Stimulated activated CD8-positive, alpha-beta memory T cell treated with anti-CD3 and anti-CD28 coated beads, Interleukin-2, amount 100 ng/mL, for 1 hour (primary cell): ENCODE data around the gene RRAD.
"Not testable (repeated sequence)": the region's sequence is repeated elsewhere in the genome, so short reads cannot be mapped to it uniquely, and the experiment has no call there.

Source experiments
- DNase-seq, 2 donors: peaks; one replicate each; pipeline ENCODE4 v3.0.0-alpha.2; 2020; ENCODE audit warnings: low read depth in 2 of 2

Gene RRAD, protein sequence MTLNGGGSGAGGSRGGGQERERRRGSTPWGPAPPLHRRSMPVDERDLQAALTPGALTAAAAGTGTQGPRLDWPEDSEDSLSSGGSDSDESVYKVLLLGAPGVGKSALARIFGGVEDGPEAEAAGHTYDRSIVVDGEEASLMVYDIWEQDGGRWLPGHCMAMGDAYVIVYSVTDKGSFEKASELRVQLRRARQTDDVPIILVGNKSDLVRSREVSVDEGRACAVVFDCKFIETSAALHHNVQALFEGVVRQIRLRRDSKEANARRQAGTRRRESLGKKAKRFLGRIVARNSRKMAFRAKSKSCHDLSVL

DNA sequence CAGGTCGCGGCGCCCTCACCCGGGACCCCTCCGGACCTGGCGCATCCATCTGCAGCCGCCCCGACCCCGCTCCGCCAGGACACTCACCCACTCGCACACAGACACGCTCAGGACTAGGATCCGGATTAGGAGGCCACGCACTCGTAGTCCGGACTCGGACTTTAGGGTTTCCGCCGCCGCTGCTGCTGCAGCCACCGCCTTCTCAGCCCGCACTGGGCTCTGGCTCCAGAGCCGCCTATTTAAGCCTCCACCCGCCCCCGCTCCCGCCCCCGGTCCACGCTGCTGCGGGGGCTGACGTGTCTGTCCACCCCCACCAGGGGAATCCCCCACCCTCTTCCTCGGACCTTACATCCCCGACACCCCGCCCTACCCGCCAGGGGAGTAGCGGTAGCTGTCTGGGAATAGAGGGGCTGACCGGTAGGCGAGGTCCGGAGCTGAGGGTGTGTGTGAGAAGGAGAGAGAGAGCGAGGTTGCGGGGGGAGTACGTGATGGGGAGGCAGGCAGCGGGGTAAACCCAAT is at the start of gene RRAD:
TSS of gene RRAD (minus strand) at position 214 of the 519 bp plus-strand sequence. CDS start 356 bp downstream, outside the sequence.
- DNase-seq, result no peak

DNA sequence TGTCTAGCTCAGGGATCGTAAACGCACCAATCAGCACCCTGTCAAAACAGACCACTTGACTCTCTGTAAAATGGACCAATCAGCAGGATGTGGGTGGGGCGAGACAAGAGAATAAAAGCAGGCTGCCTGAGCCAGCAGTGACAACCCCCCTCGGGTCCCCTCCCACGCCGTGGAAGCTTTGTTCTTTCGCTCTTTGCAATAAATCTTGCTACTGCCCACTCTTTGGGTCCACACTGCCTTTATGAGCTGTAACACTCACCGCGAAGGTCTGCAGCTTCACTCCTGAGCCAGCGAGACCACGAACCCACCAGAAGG is 49.6 kb upstream of the RRAD start:
- not testable (repeated sequence) for DNase-seq

DNA sequence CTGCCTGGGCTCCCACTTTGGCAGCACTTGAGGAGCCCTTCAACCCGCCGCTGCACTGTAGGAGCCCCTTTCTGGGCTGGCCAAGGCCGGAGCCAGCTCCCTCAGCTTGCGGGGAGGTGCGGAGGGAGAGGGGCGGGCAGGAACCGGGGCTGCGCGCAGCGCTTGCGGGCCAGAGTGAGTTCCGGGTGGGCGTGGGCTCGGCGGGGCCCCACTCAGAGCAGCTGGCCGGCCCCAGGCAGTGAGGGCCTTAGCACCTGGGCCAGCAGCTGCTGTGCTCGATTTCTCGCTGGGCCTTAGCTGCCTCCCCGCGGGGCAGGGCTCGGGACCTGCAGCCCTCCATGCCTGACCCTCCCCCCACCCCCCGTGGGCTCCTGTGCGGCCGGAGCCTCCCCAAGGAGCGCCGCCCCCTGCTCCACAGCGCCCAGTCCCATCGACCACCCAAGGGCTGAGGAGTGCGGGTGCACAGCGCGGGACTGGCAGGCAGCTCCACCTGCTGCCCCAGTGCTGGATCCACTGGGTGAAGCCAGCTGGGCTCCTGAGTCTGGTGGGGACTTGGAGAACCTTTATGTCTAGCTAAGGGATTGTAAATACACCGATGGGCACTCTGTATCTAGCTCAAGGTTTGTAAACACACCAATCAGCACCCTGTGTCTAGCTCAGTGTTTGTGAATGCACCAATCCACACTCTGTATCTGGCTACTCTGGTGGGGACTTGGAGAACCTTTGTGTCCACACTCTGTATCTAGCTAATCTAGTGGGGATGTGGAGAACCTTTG is 49.0 kb upstream of the RRAD start:
- DNase-seq, result not testable (repeated sequence)

DNA sequence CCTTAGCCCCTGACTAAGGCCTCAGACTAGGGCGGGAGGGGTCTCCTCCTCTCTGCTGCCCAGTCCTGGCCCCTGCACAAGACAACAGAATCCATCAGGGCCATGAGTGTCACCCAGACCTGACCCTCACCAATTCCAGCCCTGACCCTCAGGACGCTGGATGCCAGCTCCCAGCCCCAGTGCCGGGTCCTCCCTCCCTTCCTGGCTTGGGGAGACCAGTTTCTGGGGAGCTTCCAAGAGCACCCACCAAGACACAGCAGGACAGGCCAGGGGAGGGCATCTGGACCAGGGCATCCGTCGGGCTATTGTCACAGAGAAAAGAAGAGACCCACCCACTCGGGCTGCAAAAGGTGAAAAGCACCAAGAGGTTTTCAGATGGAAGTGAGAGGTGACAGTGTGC is 48.4 kb upstream of the RRAD start:
- no peak for DNase-seq

DNA sequence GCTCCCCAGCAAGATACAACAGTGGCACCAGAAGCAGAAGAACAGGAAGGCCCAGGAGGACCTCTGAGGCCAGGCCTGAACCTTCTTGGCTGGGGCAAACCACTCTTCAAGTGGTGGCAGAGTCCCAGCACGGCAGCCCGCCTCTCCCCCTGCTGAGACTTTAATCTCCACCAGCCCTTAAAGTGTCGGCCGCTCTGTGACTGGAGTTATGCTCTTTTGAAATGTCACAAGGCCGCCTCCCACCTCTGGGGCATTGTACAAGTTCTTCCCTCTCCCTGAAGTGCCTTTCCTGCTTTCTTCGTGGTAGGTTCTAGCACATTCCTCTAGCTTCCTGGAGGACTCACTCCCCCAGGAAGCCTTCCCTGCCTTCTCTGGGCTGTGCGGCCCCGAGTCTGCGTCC is 47.6 kb upstream of the RRAD start:
- no peak for DNase-seq

DNA sequence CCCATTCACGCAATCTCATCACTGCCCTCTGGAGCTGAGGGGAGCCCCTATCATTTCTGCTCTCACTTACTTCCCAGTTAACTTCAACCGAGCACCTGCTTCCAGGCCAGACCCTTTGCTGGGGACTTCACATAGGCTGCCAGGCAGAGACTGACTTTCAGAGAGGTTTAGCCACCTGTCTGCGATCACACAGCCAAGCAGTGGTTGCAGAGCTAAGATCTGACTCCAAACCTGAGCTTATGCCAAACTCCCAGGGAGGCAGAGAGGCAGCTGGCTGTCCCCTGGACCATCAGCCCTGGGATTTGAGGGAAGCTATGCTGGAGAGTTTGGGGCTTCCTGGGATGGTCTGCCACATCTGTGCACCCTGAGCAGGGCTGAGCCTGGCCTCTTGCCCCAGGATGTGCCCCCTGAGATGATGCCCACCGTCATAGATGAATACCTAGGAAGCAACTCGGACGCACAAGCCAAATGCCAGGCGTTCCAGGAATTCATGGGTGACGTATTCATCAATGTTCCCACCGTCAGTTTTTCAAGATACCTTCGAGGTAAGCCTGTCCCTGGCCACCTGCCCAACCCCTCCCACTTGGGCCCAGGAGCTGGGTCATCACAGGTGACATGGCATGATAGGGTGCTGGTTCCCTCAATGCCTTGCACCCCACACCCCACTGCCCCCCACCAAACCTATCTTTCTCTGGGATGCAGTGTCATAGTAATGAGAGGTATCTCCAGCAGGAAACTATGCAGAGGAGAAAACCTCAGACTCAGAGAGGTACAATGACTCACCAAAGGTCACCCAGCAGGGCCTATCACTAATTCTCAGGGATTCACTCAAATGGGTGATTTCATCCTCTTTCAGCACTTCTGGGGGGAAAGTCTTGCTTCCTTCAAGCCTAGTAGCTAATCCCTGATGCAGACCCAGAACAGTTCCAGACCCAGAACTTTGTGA is 45.7 kb upstream of the RRAD start:
- no peak for DNase-seq

DNA sequence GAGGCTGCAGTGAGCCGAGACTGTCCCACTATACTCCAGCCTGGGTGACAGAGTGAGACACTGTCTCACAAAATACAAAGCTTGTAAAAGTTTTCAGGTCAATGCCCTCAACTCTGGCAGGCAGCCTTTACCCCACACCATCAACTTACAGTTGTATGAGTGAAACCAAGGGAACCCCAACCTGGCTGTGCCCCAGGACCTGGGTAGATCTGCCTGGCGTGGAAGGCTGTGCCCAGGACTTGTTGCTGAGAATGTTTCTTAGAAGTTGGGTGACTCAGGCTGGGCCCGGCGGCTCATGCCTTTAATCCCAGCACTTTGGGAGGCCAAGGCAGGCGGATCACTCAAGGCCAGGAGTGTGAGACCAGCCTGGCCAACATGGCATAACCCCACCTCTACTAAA is 43.5 kb upstream of the RRAD start:
- DNase-seq, result no peak

DNA sequence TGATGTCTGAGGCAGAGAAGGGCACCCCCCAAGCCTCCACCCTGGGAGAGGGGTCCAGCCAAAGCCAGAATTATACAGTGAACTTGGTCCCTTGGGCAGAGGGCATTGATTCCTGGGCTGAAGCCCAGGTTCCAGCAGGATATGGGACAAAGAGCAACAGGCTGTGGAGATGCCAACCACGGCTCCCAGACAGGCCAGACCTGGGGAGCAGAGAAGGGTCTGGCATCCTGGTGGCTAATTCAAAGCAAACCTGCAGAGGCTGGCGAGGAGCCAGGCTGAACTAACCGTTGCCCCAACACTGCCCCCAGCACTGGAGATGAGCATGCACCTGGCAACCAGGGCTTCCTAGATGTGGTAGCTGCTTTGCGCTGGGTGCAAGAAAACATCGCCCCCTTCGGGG is 38.7 kb upstream of the RRAD start:
- no peak for DNase-seq

DNA sequence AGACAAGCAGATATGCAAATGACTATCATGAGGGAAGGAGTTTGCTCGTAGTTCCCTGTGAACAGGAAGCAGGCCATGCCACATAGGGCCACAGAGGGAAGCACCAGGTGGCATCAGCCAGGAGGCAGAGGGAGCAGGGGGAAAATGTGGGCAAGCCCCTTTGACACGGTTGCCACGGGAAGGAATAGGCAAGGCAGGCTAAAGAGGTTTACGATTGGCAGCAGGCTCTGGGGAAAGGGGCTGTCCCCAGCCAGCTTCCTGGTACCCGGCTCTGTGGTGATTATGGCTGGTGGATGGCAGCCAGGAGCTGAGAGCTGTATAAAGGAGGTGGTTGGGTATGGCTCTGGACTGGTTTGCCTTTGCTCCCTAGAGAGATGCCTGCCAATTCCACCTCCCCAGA is 36.6 kb upstream of the RRAD start:
- DNase-seq, result no peak

DNA sequence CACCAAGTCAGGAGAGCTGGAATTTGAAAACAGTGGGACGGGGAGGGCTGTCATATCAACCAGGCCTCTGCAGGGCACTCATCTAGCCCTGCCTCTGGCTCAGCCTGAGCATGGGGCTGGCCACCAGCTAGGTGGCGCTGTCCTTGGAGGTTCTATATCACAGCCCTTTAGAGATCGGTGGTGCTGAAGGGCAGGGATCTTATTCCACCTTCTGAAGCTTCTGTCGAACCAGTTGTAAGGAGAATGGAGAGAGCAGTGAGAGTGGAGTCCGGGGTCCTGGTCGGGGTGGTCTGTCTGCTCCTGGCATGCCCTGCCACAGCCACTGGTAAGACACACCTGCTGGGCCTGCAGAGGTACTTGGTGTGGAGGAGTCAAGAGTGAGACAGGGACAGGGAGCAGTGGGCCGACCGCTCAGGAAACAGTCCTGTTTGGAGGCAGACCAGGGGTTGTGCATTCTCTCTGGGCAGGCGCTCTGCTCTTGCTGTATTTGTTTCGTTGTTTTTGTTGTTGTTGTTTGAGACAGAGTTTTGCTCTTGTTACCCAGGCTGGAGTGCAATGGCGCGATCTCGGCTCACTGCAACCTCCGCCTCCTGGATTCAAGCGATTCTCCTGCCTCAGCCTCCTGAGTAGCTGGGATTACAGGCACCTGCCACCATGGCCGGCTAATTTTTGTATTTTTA is 35.9 kb upstream of the RRAD start, which contains the start of gene CES3:
TSS of gene CES3 (plus strand) at position 202 of the 680 bp plus-strand sequence. CDS start at position 244, 42 bp downstream.
- DNase-seq, result peak in 1 of 2 donors; percentile 23

DNA sequence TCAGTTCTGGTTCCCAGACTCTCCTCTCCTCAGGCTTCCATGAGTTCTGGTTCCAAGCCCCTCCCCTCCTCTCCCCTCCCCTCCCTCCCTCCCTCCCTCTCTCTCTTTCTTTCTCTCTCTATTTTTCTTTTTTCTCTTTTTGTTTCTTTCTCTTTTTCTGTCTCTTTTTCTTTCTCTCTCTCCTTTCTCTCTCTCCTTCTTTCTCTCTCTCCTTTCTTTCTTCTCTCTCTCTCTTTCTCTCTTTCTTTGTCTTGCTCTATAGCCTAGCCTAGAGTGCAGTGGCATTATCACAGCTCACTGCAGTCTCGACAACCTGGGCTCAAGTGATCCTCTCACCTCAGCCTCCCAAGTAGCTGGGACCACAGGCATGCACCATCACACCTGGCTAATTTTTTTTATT is 34.9 kb upstream of the RRAD start:
- DNase-seq, result no peak

DNA sequence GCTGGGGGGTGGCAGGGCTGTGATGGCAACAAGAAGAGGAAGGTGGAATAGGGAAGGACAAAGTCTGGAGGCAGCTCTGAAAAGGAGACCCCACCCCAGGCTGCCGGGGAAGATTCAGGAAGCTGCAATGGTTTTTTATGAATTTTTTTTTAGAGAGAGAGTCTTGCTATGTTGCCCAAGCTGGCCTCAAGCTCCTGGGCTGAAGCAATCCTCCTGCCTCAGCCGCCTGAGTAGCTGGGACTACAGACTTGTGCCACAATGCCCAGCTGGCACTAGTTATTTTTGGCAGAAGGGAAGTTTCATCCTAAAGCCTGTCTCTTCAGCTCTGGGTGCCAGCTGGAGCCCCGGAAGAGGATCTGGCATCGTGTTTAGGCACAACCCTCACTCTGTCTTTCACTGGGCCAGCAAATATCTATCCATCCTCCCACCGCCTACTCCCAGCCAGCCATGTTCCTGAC is 34.4 kb upstream of the RRAD start:
- DNase-seq, result no peak

DNA sequence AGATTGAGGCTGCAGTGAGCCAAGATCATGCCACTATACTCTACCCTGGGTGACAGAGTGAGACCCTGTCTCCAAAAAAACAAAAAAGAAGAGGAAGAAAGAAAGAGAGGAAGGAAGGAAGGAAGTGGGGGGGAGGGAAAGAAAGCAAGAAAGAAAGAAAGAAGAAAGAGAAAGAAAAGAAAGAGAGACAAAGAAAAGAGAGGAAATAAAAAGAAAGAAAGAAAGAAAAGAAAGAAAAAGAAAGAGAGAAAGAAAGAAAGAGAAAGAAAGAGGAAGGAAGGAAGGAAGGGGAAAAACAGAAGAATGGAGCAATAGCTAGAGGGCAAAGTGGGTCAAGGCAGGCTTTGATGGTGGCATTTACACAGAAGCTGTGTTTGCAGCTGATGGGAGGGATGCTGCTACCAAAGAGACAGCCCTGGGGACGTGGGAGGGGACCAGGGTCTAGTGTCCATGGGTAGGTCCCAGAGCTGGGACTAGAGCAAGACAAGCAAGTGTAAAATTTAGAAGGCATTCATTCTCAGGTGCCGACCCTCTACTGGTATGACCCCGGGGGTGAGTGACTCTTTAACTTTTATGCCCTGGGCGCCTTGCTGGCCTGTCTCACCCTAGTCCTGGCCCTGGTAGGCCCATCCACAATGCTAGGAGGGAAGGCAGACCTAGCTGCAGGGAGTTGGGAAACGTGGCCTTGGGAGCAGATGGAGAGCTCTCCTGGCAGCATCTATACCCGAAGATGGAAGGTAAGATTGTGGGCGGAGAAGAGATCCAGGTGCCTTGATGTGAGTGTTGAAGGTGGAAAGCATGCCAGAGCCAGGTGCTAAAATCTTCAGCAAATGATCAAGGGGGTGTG is 33.7 kb upstream of the RRAD start:
- no peak for DNase-seq

DNA sequence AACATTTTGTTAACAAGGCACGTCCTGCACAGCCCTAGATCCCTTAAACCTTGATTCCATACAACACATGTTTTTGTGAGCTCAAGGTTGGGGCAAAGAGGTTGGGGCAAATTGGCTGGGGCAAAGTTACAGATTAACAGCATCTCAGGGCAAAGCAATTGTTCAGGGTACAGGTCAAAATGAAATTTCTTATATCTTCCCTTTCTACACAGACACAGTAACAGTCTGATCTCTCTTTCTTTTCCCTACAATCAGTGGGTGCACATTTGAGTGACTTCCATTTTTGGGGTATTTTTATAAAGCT is 30.8 kb upstream of the RRAD start:
- DNase-seq, result not testable (repeated sequence)

DNA sequence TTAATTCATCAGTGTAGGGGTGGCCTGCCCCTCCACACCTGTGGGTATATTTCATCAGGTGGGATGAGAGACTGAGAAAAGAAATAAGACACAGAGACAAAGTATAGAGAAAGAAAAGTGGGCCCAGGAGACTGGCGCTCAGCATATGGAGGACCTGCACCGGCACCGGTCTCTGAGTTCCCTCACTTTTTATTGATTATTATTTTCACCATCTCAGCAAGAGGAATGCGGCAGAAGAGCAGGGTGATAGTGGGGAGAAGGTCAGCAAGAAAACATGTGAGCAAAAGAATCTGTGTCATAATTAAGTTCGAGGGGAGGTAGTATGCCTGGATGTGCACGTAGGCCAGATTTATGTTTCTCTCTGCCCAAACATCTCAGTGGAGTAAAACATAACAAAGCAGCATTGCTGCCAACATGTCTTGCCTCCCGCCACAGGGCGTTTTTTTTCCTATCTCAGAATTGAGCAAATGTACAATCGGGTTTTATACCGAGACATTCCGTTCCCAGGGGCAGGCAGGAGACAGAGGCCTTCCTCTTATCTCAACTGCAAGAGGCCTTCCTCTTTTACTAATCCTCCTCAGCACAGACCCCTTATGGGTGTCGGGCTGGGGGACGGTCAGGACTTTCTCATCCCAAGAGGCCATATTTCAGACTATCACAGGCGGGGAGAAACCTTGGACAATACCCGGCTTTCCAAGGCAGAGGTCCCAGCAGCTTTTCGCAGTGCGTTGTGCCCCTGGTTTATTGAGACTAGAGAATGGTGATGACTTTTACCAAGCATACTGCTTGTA is 30.2 kb upstream of the RRAD start:
- DNase-seq, result not testable (repeated sequence)

DNA sequence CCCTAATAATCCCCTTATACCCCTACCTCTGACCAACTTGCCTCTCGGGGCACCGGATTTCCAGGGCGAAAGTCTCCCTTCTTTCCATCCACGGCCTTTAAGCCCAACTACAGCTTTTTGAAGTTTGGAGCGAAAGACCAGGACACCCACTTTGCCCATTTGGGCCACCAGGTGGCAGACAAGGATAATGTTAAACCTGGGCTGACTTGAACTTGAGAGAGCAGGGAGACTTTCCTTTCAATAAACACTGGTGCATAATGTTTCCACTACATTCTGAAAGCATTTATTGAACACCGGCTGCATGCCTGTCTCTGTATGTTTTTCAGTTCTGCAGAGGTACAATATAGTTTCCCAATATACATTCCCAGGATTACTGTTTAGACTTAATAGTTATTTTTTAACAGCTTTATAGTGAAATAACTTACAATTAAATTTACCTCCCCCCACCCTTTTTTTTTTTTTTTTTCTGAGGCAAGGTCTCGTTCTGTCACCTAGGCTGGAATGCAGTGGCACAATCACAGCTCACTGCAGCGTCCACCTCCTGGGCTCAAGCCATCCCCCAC is 28.8 kb upstream of the RRAD start:
- DNase-seq, result peak; percentile 46 to 48

DNA sequence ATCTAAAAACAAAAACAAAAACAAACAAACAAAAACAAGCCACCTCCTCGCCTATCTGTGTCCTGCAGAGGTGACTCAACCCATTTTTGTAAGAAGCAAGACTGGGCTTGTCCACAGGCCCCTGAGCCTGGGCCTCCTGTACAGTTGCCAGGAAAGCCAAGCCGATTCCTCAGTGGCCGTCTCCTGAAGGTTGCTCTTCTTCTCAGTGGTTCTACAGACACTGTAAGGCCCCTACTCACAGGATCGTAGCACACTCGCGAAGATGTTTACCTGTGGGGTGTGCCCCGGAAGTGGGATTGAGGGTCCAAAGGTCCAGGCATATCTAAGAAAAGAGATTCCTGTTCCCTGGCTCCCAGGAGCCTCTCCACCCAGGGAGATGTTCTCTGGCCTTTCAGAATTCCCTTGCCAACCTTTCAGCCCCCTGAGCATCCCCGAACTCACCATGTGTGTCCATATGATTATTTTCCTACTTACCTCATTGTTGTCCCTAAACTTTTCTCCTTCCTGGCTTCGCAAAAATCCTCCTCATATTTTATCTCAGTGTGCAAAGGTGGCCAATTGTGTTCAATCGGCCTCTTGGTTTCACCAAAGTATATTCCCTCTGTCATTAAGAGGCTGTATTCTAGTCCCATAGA is 28.2 kb upstream of the RRAD start:
- no peak for DNase-seq

DNA sequence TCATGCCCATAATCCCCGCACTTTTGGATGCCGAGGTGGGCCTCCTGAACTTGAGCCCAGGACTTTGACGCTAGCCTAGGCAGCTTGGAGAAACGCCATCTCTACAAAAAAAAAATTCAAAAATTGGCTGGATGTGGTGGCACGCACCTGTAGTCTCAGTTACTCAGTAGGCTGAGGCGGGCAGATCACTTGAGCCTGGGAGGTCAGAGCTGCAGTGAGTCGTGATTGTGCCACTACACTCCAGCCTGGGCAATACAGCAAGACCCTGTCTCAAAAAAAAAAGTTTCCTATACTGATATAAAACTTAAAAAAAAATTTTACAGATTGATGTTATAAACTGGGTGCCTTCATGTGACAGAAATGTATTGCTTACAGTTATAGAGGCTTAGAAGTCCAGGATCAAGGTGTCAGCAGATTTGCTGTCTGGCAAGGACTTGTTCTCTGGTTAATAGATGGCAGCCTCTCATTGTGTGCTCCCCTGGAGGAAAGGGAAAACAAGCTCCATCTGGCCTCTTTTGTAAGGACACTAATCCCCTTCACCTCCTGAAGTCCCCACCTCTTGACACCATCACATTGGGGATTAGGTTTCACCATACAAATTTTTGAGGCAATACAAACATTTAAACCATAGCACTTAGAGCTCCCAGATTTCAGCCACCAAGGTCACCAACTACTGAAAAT is 27.2 kb upstream of the RRAD start:
- DNase-seq, result no peak
